OCI-LY7 (cell line): ENCODE data around the gene CD163. TPM values are rescaled to one million over a fixed set of nuclear protein-coding genes. Genes with fewer than 3 reads are reported as not detected.

ENCODE experiments used
- BruUV-seq: library from RNA; stranded (reverse); fragments of 400-500 nt; replicated peaks from 2 replicates; lab custom pipeline; 2021; lab: Mats Ljungman, UMichigan
- CTCF ChIA-PET: fragments of 300-600 bp; sonication (Branson Sonifier 250); formaldehyde crosslinking; loops from one replicate; lab custom pipeline; 2022; ENCODE audit warnings: antibody characterized with exemption; ENCODE audit not compliant: unreplicated experiment; lab: Charles Lee
- POLR2A ChIA-PET: fragments of 300-600 bp; sonication (Branson Sonifier 250); formaldehyde crosslinking; loops from one replicate; lab custom pipeline; 2022; ENCODE audit warnings: antibody characterized with exemption; lab: Charles Lee
- DNase-seq: peaks from one replicate; pipeline ENCODE4 v3.0.0-alpha.2; 2015; ENCODE audit warnings: low spot score
- H2AFZ ChIP-seq: fragments of 200-600 bp; sonication (generic), shearing (Covaris generic); 2 replicates; pipeline ENCODE4 v1.6.1; 2014; ENCODE audit warnings: mild to moderate bottlenecking, antibody characterized with exemption, low read length, moderate library complexity
- H3K27ac ChIP-seq: fragments of 200-600 bp; sonication (generic); 2 replicates; pipeline ENCODE4 v1.5.1; 2014; ENCODE audit warnings: mixed run types, low read depth, mild to moderate bottlenecking, moderate library complexity, low read length, inconsistent platforms; ENCODE audit not compliant: poor library complexity, severe bottlenecking
- H3K36me3 ChIP-seq: fragments of 200-600 bp; sonication (generic); 2 replicates; pipeline ENCODE4 v1.6.1; 2014; ENCODE audit warnings: mild to moderate bottlenecking, antibody characterized with exemption, low read length, moderate library complexity, mixed read lengths; ENCODE audit not compliant: insufficient read depth
- H3K4me1 ChIP-seq: fragments of 200-600 bp; sonication (generic); 2 replicates; pipeline ENCODE4 v1.5.1; 2014; ENCODE audit warnings: mild to moderate bottlenecking, low read length; ENCODE audit not compliant: insufficient read depth, poor library complexity, severe bottlenecking
- H3K4me2 ChIP-seq: fragments of 200-600 bp; sonication (generic); 2 replicates; pipeline ENCODE4 v1.6.1; 2014; ENCODE audit warnings: mild to moderate bottlenecking, low read length
- H3K4me3 ChIP-seq: fragments of 200-600 bp; sonication (generic); 2 replicates; pipeline ENCODE4 v1.5.1; 2014; ENCODE audit warnings: mild to moderate bottlenecking, low read depth, low read length; ENCODE audit not compliant: poor library complexity, severe bottlenecking
- H3K79me2 ChIP-seq: fragments of 200-600 bp; sonication (generic); 2 replicates; pipeline ENCODE4 v1.6.1; 2016; ENCODE audit warnings: low read depth, mild to moderate bottlenecking, low read length, moderate library complexity, mixed read lengths; ENCODE audit not compliant: insufficient read depth
- H3K9me2 ChIP-seq: fragments of 200-600 bp; sonication (generic); 2 replicates; pipeline ENCODE4 v1.6.1; 2016; ENCODE audit warnings: mild to moderate bottlenecking, low read length, mixed read lengths; ENCODE audit not compliant: insufficient read depth
- H3K9me3 ChIP-seq: fragments of 200-600 bp; sonication (generic); 2 replicates; pipeline ENCODE4 v1.6.1; 2014; ENCODE audit warnings: mild to moderate bottlenecking, mixed run types, low read length, mixed read lengths
- H4K20me1 ChIP-seq: fragments of 200-600 bp; sonication (generic); 2 replicates; pipeline ENCODE4 v1.6.1; 2014; ENCODE audit warnings: mild to moderate bottlenecking, antibody characterized with exemption, low read length, moderate library complexity, mixed read lengths; ENCODE audit not compliant: insufficient read depth
- CTCF ChIP-seq: fragments of 200-600 bp; sonication (generic); conservative IDR thresholded peaks from 2 replicates; pipeline ENCODE4 v1.5.1; 2014; ENCODE audit warnings: mild to moderate bottlenecking, antibody characterized with exemption, low read length, moderate library complexity, mixed read lengths
- EZH2phosphoT487 ChIP-seq: fragments of 200-600 bp; sonication (generic); IDR thresholded peaks from 2 replicates; pipeline ENCODE4 v1.6.1; 2018; ENCODE audit warnings: low read depth, borderline replicate concordance, mild to moderate bottlenecking, mixed run types, antibody characterized with exemption, low read length, moderate library complexity, mixed read lengths
- intact Hi-C: fragments of 100-400 bp; cut with micrococcal nuclease; formaldehyde crosslinking; loops from one replicate; pipeline ENCODE4 v1.10.0; 2022; ENCODE audit not compliant: unreplicated experiment
- total RNA-seq, 2 experiments: library from RNA; depleted of rRNA in 1 of 2; stranded (reverse); fragments of >200 nt in 1 of 2; shearing (Covaris generic) in 1 of 2; gene quantifications; 2 replicates each; pipeline ENCODE4 v1.2.3, GENCODE V29; 2014 to 2022

The CD163 gene
- total RNA-seq, 2 experiments from 2014 or later, result not detected

GRCh38 chr12:7498809-7499208, 4.8 kb downstream of the CD163 start:
- Histone ChIP-seq H3K4me3 (no peak overlapping the region), H4K20me1 (no peaks in the 10 kb centered on the region), H3K27ac (no peak overlapping the region), H3K36me3 (no peaks in the 10 kb centered on the region), H3K9me2 (no peaks in the 10 kb centered on the region), H3K4me2 (no peak overlapping the region), H3K79me2 (no peaks in the 10 kb centered on the region), H2AFZ (no peak overlapping the region), H3K9me3 (no peaks in the 10 kb centered on the region), H3K4me1 (no peaks in the 10 kb centered on the region)
- ChIA-PET POLR2A (interaction anchor here (0.6 kb wide), 1 partner anchor 318 kb away, joined by 4 read pairs; no protein-coding TSS in a partner anchor), CTCF (no interaction called here)
- TF ChIP-seq EZH2phosphoT487 (no peak), CTCF (no peak)
- no TSS peak for BruUV-seq
- intact Hi-C loops, result no loop called here
- DNase-seq, result no peak

GRCh38 chr12:7497661-7498060, 5.9 kb downstream of the CD163 start:
- Histone ChIP-seq H4K20me1 (no peaks in the 10 kb centered on the region), H2AFZ (no peak overlapping the region), H3K4me2 (no peak overlapping the region), H3K27ac (no peak overlapping the region), H3K9me2 (no peaks in the 10 kb centered on the region), H3K4me3 (no peak overlapping the region), H3K4me1 (no peaks in the 10 kb centered on the region), H3K79me2 (no peaks in the 10 kb centered on the region), H3K36me3 (no peaks in the 10 kb centered on the region), H3K9me3 (no peaks in the 10 kb centered on the region)
- no TSS peak for BruUV-seq
- POLR2A ChIA-PET, result no interaction called here
- intact Hi-C loops, result no loop called here
- CTCF ChIA-PET, result no interaction called here
- TF ChIP-seq EZH2phosphoT487, result no peak
- no peak for TF ChIP-seq CTCF
- DNase-seq, result no peak

- DNase-seq, result no peak
- H3K4me3 ChIP-seq, result no peak overlapping the region
- no peak overlapping the region for H3K27ac ChIP-seq
- no peaks in the 10 kb centered on the region for H3K4me1 ChIP-seq
- H3K9me2 ChIP-seq, result no peaks in the 10 kb centered on the region
- intact Hi-C loops, result no loop called here
- ChIA-PET POLR2A (no interaction called here), CTCF (no interaction called here)
- no peaks in the 10 kb centered on the region for H3K9me3 ChIP-seq
- no peak overlapping the region for H3K4me2 ChIP-seq
- TF ChIP-seq CTCF, result no peak
- no peak for TF ChIP-seq EZH2phosphoT487
- H4K20me1 ChIP-seq, result no peaks in the 10 kb centered on the region
- no TSS peak for BruUV-seq
- H3K79me2 ChIP-seq, result no peaks in the 10 kb centered on the region
- no peak overlapping the region for H2AFZ ChIP-seq
- H3K36me3 ChIP-seq, result no peaks in the 10 kb centered on the region
Observed at GRCh38 chr12:7496451-7496850, 7.1 kb downstream of the CD163 start.
